ENCODE data around the gene ESM1. TPM values are rescaled to one million over a fixed set of nuclear protein-coding genes. Genes with fewer than 3 reads are reported as not detected.

ESM1 gene
- total RNA-seq, 1 experiment from 2014 or later = not detected

DNA sequence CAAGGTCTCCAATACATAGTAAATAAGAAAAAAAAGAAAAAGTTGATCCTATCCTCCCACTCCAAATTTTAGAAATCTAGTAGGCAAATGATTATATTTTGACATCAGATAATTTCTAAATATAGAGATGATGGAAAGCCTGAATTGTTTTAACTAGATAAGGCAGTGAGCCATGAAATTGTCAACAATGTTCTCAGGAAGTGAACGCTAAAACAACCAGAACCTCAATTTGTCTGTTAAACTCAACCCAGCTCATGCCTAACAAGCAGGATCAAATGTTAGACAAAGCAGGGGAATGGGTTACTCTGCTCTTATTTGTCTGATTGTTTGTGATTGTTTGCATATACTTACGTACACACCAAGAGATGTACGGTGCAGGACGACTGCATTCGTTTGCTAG is 49.2 kb downstream of the ESM1 start:
- ATAC-seq = no peak
- Histone ChIP-seq H3K27me3 (ENCODE audit: control insufficient read depth, insufficient read depth, low read length) (peaks cover 4% of the 10 kb centered on the region), H3K36me3 (ENCODE audit: control insufficient read depth, insufficient read depth, low read length) (no peaks in the 10 kb centered on the region), H3K4me3 (ENCODE audit: low read depth in 2 of 2, low read length in 2 of 2) (no peak overlapping the region), H3K27ac (ENCODE audit: low read length) (no peak overlapping the region), H3K9me3 (ENCODE audit: control insufficient read depth, insufficient read depth, low read depth, low read length) (no peaks in the 10 kb centered on the region), H3K4me1 (ENCODE audit: control insufficient read depth, insufficient read depth, low read length) (no peaks in the 10 kb centered on the region)
- TF ChIP-seq, protein P1, sequence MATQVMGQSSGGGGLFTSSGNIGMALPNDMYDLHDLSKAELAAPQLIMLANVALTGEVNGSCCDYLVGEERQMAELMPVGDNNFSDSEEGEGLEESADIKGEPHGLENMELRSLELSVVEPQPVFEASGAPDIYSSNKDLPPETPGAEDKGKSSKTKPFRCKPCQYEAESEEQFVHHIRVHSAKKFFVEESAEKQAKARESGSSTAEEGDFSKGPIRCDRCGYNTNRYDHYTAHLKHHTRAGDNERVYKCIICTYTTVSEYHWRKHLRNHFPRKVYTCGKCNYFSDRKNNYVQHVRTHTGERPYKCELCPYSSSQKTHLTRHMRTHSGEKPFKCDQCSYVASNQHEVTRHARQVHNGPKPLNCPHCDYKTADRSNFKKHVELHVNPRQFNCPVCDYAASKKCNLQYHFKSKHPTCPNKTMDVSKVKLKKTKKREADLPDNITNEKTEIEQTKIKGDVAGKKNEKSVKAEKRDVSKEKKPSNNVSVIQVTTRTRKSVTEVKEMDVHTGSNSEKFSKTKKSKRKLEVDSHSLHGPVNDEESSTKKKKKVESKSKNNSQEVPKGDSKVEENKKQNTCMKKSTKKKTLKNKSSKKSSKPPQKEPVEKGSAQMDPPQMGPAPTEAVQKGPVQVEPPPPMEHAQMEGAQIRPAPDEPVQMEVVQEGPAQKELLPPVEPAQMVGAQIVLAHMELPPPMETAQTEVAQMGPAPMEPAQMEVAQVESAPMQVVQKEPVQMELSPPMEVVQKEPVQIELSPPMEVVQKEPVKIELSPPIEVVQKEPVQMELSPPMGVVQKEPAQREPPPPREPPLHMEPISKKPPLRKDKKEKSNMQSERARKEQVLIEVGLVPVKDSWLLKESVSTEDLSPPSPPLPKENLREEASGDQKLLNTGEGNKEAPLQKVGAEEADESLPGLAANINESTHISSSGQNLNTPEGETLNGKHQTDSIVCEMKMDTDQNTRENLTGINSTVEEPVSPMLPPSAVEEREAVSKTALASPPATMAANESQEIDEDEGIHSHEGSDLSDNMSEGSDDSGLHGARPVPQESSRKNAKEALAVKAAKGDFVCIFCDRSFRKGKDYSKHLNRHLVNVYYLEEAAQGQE (IDR thresholded peaks at IDR 0.05; ENCODE audit: insufficient read depth in 1 of 2, low read depth in 2 of 2, low read length in 1 of 2) = no peak
- TF ChIP-seq POLR2AphosphoS5 (IDR thresholded peaks at IDR 0.05; ENCODE audit: low read depth, low read length) (no peak), TCF7L2 (IDR thresholded peaks at IDR 0.05; ENCODE audit: low read depth, low read length) (no peak)
- BruUV-seq (replicated peaks) = no TSS peak
- DNase-seq (ENCODE audit: low read depth, low spot score) = no peak
- CTCF ChIA-PET = no interaction called here
- in situ Hi-C loops (cut with HindIII; ENCODE audit: low pct_unique_long_range_greater_than_20kb, low sequenced_read_pairs) = no loop called here
- POLR2A ChIA-PET = no interaction called here
- intact Hi-C loops (cut with micrococcal nuclease; ENCODE audit: unreplicated experiment) = no loop called here

GRCh38 chr5:54932789-54933188 is 52.6 kb downstream of the ESM1 start:
- TF ChIP-seq, protein P1 (IDR thresholded peaks at IDR 0.05; ENCODE audit: insufficient read depth in 1 of 2, low read depth in 2 of 2, low read length in 1 of 2) = no peak
- TF ChIP-seq SIN3A (IDR thresholded peaks at IDR 0.05; ENCODE audit: borderline replicate concordance, insufficient read depth, low read depth, low read length) (no peak), POLR2AphosphoS5 (IDR thresholded peaks at IDR 0.05; ENCODE audit: low read depth, low read length) (no peak), TCF7L2 (IDR thresholded peaks at IDR 0.05; ENCODE audit: low read depth, low read length) (no peak)
- TF ChIP-seq, protein P2, sequence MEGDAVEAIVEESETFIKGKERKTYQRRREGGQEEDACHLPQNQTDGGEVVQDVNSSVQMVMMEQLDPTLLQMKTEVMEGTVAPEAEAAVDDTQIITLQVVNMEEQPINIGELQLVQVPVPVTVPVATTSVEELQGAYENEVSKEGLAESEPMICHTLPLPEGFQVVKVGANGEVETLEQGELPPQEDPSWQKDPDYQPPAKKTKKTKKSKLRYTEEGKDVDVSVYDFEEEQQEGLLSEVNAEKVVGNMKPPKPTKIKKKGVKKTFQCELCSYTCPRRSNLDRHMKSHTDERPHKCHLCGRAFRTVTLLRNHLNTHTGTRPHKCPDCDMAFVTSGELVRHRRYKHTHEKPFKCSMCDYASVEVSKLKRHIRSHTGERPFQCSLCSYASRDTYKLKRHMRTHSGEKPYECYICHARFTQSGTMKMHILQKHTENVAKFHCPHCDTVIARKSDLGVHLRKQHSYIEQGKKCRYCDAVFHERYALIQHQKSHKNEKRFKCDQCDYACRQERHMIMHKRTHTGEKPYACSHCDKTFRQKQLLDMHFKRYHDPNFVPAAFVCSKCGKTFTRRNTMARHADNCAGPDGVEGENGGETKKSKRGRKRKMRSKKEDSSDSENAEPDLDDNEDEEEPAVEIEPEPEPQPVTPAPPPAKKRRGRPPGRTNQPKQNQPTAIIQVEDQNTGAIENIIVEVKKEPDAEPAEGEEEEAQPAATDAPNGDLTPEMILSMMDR (IDR thresholded peaks at IDR 0.05) = no peak
- ATAC-seq (no peak), DNase-seq (ENCODE audit: low read depth, low spot score) (no peak)
- Histone ChIP-seq H3K36me3 (ENCODE audit: control insufficient read depth, insufficient read depth, low read length) (no peaks in the 10 kb centered on the region), H3K9me3 (ENCODE audit: control insufficient read depth, insufficient read depth, low read depth, low read length) (no peaks in the 10 kb centered on the region), H3K27ac (ENCODE audit: low read length) (no peak overlapping the region), H3K27me3 (ENCODE audit: control insufficient read depth, insufficient read depth, low read length) (peaks cover 4% of the 10 kb centered on the region; the same call in 1 of the 2 replicates), H3K4me3 (ENCODE audit: low read depth in 2 of 2, low read length in 2 of 2) (no peak overlapping the region), H3K4me1 (ENCODE audit: control insufficient read depth, insufficient read depth, low read length) (no peaks in the 10 kb centered on the region)
- POLR2A ChIA-PET = interaction anchor here (0.6 kb wide), 1 partner anchor 168 kb away, joined by 3 read pairs; no protein-coding TSS in a partner anchor
- BruUV-seq (replicated peaks) = no TSS peak
- CTCF ChIA-PET = no interaction called here
- intact Hi-C loops (cut with micrococcal nuclease; ENCODE audit: unreplicated experiment) = no loop called here
- in situ Hi-C loops (cut with HindIII; ENCODE audit: low pct_unique_long_range_greater_than_20kb, low sequenced_read_pairs) = no loop called here

Data from Panc1 (cell line).